OCI-LY3 (cell line): ENCODE results near the gene NID1.

Experiments used
- H2AFZ ChIP-seq: fragments of 200-600, 300-600 bp; shearing (Covaris generic); 2 replicates; pipeline ENCODE4 v1.6.0; 2014; ENCODE audit warnings: antibody characterized with exemption, low read depth, low read length
- H3K27ac ChIP-seq: fragments of 200-600, 300-600 bp; sonication (generic); 2 replicates; pipeline ENCODE4 v1.5.1; 2014; ENCODE audit warnings: mild to moderate bottlenecking, low read length, moderate library complexity, mixed read lengths
- H3K27me3 ChIP-seq: fragments of 200-600, 300-600 bp; sonication (generic); 2 replicates; pipeline ENCODE4 v1.6.1; 2014; ENCODE audit warnings: low read depth, low read length, mixed read lengths
- H3K36me3 ChIP-seq: fragments of 200-600, 300-600 bp; sonication (generic); replicated peaks from 2 replicates; pipeline ENCODE3; 2014; ENCODE audit warnings: low read depth, low read length, mixed read lengths
- H3K4me1 ChIP-seq: fragments of 300-600, 200-600 bp; sonication (generic); 2 replicates; pipeline ENCODE4 v1.6.1; 2014; ENCODE audit warnings: low read length, mixed read lengths
- H3K4me2 ChIP-seq: fragments of 200-600, 300-600 bp; sonication (generic); 2 replicates; pipeline ENCODE4 v1.6.1; 2014; ENCODE audit warnings: low read length, mixed read lengths
- H3K4me3 ChIP-seq: fragments of 300-600, 200-600 bp; sonication (generic); 2 replicates; pipeline ENCODE4 v1.5.1; 2014; ENCODE audit warnings: antibody characterized with exemption, mild to moderate bottlenecking, low read length, moderate library complexity
- H3K79me2 ChIP-seq: fragments of 300-600, 200-600 bp; shearing (Covaris generic); 2 replicates; pipeline ENCODE4 v1.6.1; 2014; ENCODE audit warnings: mild to moderate bottlenecking, low read length, mixed read lengths
- H3K9ac ChIP-seq: fragments of 300-600, 200-600 bp; shearing (Covaris generic); 2 replicates; pipeline ENCODE4 v1.6.0; 2014; ENCODE audit warnings: mild to moderate bottlenecking, low read length, moderate library complexity
- H3K9me3 ChIP-seq: fragments of 200-600, 300-600 bp; shearing (Covaris generic); 2 replicates; pipeline ENCODE4 v1.6.1; 2014; ENCODE audit warnings: low read length, mixed read lengths; ENCODE audit not compliant: insufficient read depth
- H4K20me1 ChIP-seq: fragments of 200-600, 300-600 bp; sonication (generic); 2 replicates; pipeline ENCODE4 v1.6.1; 2016; ENCODE audit warnings: low read length, mixed read lengths; ENCODE audit not compliant: insufficient read depth
- EZH2phosphoT487 ChIP-seq: fragments of 200-600 bp; shearing (Covaris generic); IDR thresholded peaks from 2 replicates; pipeline ENCODE4 v1.6.1; 2018; ENCODE audit warnings: antibody characterized with exemption, mixed run types, low read depth
- TF ChIP-seq, protein P1 (sequence below): fragments of 200-600, 300-600 bp; sonication (generic); IDR thresholded peaks from 2 replicates; pipeline ENCODE4 v1.5.1; 2014; ENCODE audit warnings: antibody characterized with exemption, low read length, low read depth

The NID1 gene

GRCh38 chr1:236063919-236064673, 794 bp downstream of the NID1 start:
- TF ChIP-seq, protein P1, sequence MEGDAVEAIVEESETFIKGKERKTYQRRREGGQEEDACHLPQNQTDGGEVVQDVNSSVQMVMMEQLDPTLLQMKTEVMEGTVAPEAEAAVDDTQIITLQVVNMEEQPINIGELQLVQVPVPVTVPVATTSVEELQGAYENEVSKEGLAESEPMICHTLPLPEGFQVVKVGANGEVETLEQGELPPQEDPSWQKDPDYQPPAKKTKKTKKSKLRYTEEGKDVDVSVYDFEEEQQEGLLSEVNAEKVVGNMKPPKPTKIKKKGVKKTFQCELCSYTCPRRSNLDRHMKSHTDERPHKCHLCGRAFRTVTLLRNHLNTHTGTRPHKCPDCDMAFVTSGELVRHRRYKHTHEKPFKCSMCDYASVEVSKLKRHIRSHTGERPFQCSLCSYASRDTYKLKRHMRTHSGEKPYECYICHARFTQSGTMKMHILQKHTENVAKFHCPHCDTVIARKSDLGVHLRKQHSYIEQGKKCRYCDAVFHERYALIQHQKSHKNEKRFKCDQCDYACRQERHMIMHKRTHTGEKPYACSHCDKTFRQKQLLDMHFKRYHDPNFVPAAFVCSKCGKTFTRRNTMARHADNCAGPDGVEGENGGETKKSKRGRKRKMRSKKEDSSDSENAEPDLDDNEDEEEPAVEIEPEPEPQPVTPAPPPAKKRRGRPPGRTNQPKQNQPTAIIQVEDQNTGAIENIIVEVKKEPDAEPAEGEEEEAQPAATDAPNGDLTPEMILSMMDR = no peak
- no peak for TF ChIP-seq EZH2phosphoT487
- no peak overlapping the region for H3K4me2 ChIP-seq
- H3K9me3 ChIP-seq = peaks cover 5% of the 10 kb centered on the region; the same call in 1 of the 2 replicates
- no peaks in the 10 kb centered on the region for H3K36me3 ChIP-seq
- no peaks in the 10 kb centered on the region for H4K20me1 ChIP-seq
- peaks cover 18% of the 10 kb centered on the region for H3K4me1 ChIP-seq
- no peak overlapping the region for H2AFZ ChIP-seq
- no peak overlapping the region for H3K9ac ChIP-seq
- peaks cover 18% of the 10 kb centered on the region for H3K27me3 ChIP-seq
- H3K27ac ChIP-seq = no peak overlapping the region
- no peak overlapping the region for H3K4me3 ChIP-seq
- H3K79me2 ChIP-seq = no peaks in the 10 kb centered on the region

- Histone ChIP-seq H3K4me3 (no peak overlapping the region), H3K4me2 (no peak overlapping the region), H3K79me2 (no peaks in the 10 kb centered on the region), H2AFZ (no peak overlapping the region), H3K27me3 (peaks cover 23% of the 10 kb centered on the region), H3K9me3 (peaks cover 5% of the 10 kb centered on the region; the same call in 1 of the 2 replicates), H3K4me1 (peaks cover 20% of the 10 kb centered on the region), H3K36me3 (no peaks in the 10 kb centered on the region), H3K27ac (no peak overlapping the region), H3K9ac (no peak overlapping the region), H4K20me1 (no peaks in the 10 kb centered on the region)
- TF ChIP-seq, protein P1 = no peak
- TF ChIP-seq EZH2phosphoT487 = no peak
Measured at GRCh38 chr1:236063551-236063918, 1.4 kb downstream of the NID1 start.

- Histone ChIP-seq H3K9me3 (no peaks in the 10 kb centered on the region), H3K79me2 (no peaks in the 10 kb centered on the region), H3K4me1 (peaks cover 8% of the 10 kb centered on the region), H2AFZ (no peak overlapping the region), H3K4me2 (no peak overlapping the region), H3K4me3 (no peak overlapping the region), H3K27me3 (peaks cover 26% of the 10 kb centered on the region), H3K9ac (no peak overlapping the region), H3K27ac (no peak overlapping the region), H3K36me3 (no peaks in the 10 kb centered on the region), H4K20me1 (no peaks in the 10 kb centered on the region)
- no peak for TF ChIP-seq EZH2phosphoT487
- TF ChIP-seq, protein P1 = no peak
Measured at GRCh38 chr1:236060286-236060685, 4.6 kb downstream of the NID1 start.

DNA sequence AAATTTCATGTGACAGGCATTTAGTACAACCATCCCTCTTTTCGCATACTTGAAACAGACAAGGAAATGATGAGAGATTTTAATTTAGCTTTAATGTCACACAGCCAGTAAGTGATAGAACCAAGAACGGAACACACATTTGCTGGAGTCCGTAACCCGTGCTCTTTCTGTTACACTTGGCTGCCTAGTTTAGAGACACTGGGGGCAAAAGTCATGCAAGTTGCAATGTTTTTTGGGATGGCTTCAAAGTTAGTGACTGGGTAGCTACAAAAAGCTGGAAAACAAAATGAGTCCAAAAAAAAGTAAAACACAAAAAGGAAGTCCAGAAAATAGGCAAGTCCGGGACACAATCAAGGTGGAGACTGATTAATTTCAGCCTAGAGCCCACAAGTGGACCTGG, 5.9 kb downstream of the NID1 start:
- Histone ChIP-seq H3K4me3 (no peak overlapping the region), H3K9me3 (no peaks in the 10 kb centered on the region), H4K20me1 (no peaks in the 10 kb centered on the region), H3K36me3 (no peaks in the 10 kb centered on the region), H3K27me3 (peaks cover 26% of the 10 kb centered on the region), H3K27ac (no peak overlapping the region), H3K9ac (no peak overlapping the region), H3K4me1 (peaks cover 8% of the 10 kb centered on the region), H2AFZ (0 out of 2 replicates have a peak overlapping the region, but pooled peaks have one; percentile 50), H3K4me2 (no peak overlapping the region), H3K79me2 (no peaks in the 10 kb centered on the region)
- TF ChIP-seq, protein P1 = no peak
- no peak for TF ChIP-seq EZH2phosphoT487
